HG02571 (cell line): Measurements from ENCODE around the gene PRKCD.
"Not testable (repeated sequence)": the region's sequence is repeated elsewhere in the genome, so short reads cannot be mapped to it uniquely, and the experiment has no call there.

Experiments used
- ATAC-seq: cut with Tn5 transposase; IDR thresholded peaks from one replicate; pipeline ENCODE4 v1.9.1; 2021; ENCODE audit warnings: mild to moderate bottlenecking, moderate library complexity; ENCODE audit not compliant: unreplicated experiment

PRKCD gene

GRCh38 chr3:53139906-53140846 is 20.8 kb upstream of the PRKCD start:
- ATAC-seq = no peak

GRCh38 chr3:53140847-53141845 is 19.9 kb upstream of the PRKCD start:
- no peak for ATAC-seq

GRCh38 chr3:53142986-53143385 is 18.0 kb upstream of the PRKCD start:
- no peak for ATAC-seq

- no peak for ATAC-seq
These were observed 16.6 kb upstream of the PRKCD start for GRCh38 chr3:53144446-53144845.

- no peak for ATAC-seq
These were observed 15.9 kb upstream of the PRKCD start for GRCh38 chr3:53144862-53145712.

- no peak for ATAC-seq
These were observed 15.3 kb upstream of the PRKCD start for GRCh38 chr3:53145713-53146080.

GRCh38 chr3:53146319-53146891 is 14.6 kb upstream of the PRKCD start:
- no peak for ATAC-seq

GRCh38 chr3:53147151-53147902 is 13.7 kb upstream of the PRKCD start:
- ATAC-seq = no peak

GRCh38 chr3:53147903-53148400 is 13.1 kb upstream of the PRKCD start:
- no peak for ATAC-seq

- ATAC-seq = no peak
These were observed 11.9 kb upstream of the PRKCD start for GRCh38 chr3:53149006-53149690.

- no peak for ATAC-seq
These were observed 11.3 kb upstream of the PRKCD start for GRCh38 chr3:53149699-53150098.

- no peak for ATAC-seq
These were observed 10.5 kb upstream of the PRKCD start for GRCh38 chr3:53150247-53151085.

GRCh38 chr3:53151086-53151438 is 9.9 kb upstream of the PRKCD start:
- ATAC-seq = not testable (repeated sequence)

GRCh38 chr3:53151465-53151864 is 9.5 kb upstream of the PRKCD start:
- no peak for ATAC-seq

GRCh38 chr3:53151870-53152660 is 8.9 kb upstream of the PRKCD start:
- ATAC-seq = no peak

GRCh38 chr3:53153264-53153823 is 7.7 kb upstream of the PRKCD start:
- no peak for ATAC-seq

- no peak for ATAC-seq
These were observed 7.0 kb upstream of the PRKCD start for GRCh38 chr3:53153980-53154379.
